Measurements from ENCODE around the gene ARHGAP26.

Gene ARHGAP26

GRCh38 chr5:142873831-142874230 is 103.7 kb downstream of the ARHGAP26 start:
- no peak for TF ChIP-seq POLR2A (IDR thresholded peaks at IDR 0.05; ENCODE audit: low read depth, low read length)
- FAIRE-seq (no peak), DNase-seq (ENCODE audit: insufficient read length, low spot score) (no peak)

DNA sequence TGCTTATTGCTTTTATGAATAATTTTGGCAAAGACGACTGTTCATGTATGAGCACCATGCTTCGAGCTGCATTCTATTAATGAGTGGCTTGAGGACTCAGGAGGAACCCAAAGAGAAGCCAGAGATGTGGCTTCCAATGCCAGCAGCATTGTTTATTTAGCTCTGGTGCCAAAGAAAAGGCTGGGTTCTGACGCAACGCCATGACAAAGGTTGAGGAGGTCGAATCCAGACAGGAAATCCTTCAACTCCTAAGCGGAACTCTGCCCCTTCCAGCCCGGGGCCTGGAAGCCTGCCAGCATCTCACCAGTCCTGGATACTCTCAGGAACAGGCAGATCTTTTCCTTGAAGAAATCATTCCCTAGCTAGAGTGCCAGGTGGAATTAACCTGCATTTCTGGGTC is 104.4 kb downstream of the ARHGAP26 start:
- FAIRE-seq (peak; percentile 85), DNase-seq (ENCODE audit: insufficient read length, low spot score) (peak; percentile 54)

DNA sequence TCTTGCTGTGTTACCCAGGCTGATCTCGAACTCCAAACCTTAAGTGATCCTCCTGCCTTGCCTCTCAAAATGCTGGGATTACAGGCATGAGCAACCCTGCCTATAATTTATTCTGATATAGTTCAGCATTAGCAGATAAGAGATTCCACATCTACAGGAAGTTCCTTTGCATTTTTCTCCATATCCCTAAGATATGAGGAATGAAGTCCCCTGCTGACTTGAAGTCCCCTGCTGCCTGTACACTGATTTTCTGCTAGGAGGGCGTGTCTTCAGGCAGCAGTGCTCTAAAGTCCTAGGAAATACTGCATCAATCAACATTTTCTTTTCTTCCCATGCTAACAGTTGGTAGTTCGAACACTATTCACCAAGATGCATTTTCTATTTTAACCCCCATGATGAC is 105.8 kb downstream of the ARHGAP26 start:
- TF ChIP-seq POLR2A (IDR thresholded peaks at IDR 0.05; ENCODE audit: low read depth, low read length): no peak
- DNase-seq (ENCODE audit: insufficient read length, low spot score) (no peak), FAIRE-seq (no peak)

More for the DNA sequence above, 104.4 kb downstream of the ARHGAP26 start:
- no peak for TF ChIP-seq POLR2A (IDR thresholded peaks at IDR 0.05; ENCODE audit: low read depth, low read length)

DNA sequence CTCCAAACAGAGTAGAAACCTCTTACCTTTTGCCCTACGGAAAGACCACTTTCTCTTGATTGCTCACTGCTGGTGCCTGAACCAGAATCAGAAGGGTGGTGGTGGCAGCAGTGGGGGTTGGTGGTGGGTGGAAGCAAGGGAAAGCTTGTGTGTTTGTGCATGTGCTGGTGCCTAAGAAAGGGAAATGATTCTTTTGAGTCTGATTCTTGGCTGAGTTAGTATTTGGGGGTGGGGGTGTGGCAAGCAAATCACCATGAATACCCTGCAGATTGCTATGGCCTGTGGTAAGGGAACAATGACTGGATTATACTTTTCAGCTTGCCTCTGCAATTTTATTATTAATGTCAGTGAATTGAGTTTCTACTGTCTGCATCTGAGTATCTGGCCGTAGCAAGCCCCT is 106.6 kb downstream of the ARHGAP26 start:
- TF ChIP-seq POLR2A (IDR thresholded peaks at IDR 0.05; ENCODE audit: low read depth, low read length): no peak
- DNase-seq (ENCODE audit: insufficient read length, low spot score) (no peak), FAIRE-seq (no peak)

DNA sequence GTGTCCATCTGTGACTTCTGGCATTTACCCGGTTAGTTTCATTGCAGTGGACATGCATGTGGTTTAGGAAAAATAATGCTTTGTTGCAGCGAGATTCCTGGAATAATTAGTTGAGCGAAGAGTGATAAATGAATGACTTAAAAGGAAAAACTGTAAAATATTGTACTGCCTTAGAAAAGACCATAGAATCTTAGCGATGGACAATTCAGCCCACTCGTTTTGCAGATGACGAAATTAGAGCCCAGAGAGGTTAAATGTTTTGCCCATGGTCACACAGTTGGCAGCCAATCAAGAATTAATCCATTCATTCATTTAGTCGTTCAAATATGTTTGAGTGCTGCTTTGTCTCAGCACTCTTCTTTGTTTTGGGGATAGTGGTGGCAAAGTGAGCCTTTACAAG is 107.9 kb downstream of the ARHGAP26 start:
- no peak for TF ChIP-seq POLR2A (IDR thresholded peaks at IDR 0.05; ENCODE audit: low read depth, low read length)
- DNase-seq (ENCODE audit: insufficient read length, low spot score): no peak
- FAIRE-seq: no peak

DNA sequence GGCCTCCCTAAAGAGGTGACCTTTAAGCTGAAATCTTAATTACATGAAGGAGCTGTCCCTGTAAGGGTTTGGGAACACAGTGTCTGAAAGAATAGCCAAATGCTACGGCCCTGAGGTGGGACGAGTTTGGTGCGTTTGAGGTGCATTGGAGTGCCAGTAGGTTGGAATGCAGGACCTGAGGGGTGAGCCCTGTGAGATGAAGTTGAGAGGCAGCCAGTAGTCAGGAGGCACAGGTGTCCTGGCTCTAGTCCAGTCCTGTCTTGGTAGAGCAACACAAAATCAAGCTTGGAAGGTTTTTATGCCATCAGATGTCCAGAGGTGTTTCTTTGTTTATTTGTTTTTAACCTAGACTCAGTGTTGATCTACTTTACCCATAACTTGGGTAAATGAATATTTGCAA is 108.5 kb downstream of the ARHGAP26 start:
- no peak for TF ChIP-seq POLR2A (IDR thresholded peaks at IDR 0.05; ENCODE audit: low read depth, low read length)
- no peak for FAIRE-seq
- DNase-seq (ENCODE audit: insufficient read length, low spot score): no peak

DNA sequence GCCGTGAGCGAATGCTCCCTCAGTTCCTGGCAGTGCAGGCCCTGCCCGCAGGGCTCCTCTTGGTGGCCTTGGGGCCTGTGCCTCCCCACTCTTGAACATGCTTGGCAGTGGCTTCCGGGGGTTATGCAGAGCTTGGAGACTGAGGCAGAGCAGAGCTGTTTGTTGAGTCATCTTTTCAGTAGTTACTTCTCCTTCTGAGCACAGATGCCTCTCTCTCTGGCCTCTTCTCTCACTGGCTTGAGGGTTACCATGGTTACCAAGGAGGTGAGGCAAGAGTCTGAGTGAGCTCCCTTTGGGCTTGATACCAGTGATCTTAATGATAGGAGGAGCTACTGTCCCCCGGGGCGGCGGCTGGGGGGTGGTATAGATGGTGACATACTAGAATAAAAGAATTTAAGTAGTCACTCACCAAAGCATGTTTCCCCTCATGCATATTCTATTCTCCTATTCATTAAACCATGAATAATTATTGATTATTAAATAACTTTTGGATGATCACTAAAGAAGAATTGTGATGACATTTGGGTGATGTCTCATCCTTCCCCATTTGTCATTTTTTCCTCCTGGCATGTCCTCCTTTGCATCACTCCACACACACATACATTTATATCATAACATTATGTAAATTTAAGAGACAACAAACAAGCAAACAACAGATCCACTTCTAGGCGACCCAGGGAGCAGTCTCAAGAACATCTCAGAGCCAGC is 111.1 kb downstream of the ARHGAP26 start:
- FAIRE-seq (no peak), DNase-seq (ENCODE audit: insufficient read length, low spot score) (no peak)
- no peak for TF ChIP-seq POLR2A (IDR thresholded peaks at IDR 0.05; ENCODE audit: low read depth, low read length)

- FAIRE-seq (no peak), DNase-seq (ENCODE audit: insufficient read length, low spot score) (no peak)
- no peak for TF ChIP-seq POLR2A (IDR thresholded peaks at IDR 0.05; ENCODE audit: low read depth, low read length)
These were observed 111.6 kb downstream of the ARHGAP26 start for GRCh38 chr5:142881784-142882126.

GRCh38 chr5:142883025-142883424 is 112.8 kb downstream of the ARHGAP26 start:
- no peak for TF ChIP-seq POLR2A (IDR thresholded peaks at IDR 0.05; ENCODE audit: low read depth, low read length)
- DNase-seq (ENCODE audit: insufficient read length, low spot score): no peak
- no peak for FAIRE-seq

- FAIRE-seq (no peak), DNase-seq (ENCODE audit: insufficient read length, low spot score) (no peak)
- no peak for TF ChIP-seq POLR2A (IDR thresholded peaks at IDR 0.05; ENCODE audit: low read depth, low read length)
These were observed 113.3 kb downstream of the ARHGAP26 start for GRCh38 chr5:142883438-142883837.

GRCh38 chr5:142884029-142884428 is 113.9 kb downstream of the ARHGAP26 start:
- DNase-seq (ENCODE audit: insufficient read length, low spot score): no peak
- no peak for FAIRE-seq
- TF ChIP-seq POLR2A (IDR thresholded peaks at IDR 0.05; ENCODE audit: low read depth, low read length): no peak

DNA sequence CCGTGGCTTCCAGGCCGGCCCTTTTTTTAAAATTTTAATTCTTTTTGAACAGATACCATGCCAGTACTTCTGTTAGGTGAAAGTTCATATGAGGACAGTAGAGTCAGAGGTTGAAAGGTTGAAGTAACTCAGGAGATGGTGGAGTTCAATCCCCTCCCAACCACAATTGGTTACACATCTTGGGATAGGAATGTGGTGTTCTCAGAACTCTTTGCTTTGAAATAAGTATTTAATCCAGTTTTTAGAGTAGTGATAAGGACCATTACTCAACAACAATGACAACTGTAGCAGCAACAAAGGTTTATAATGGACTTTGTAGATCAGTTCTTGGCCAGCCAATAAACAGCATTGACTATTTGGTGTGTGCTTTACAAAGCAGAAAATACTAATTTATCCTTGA is 116.0 kb downstream of the ARHGAP26 start:
- DNase-seq (ENCODE audit: insufficient read length, low spot score): no peak
- FAIRE-seq: no peak
- TF ChIP-seq POLR2A (IDR thresholded peaks at IDR 0.05; ENCODE audit: low read depth, low read length): no peak

GRCh38 chr5:142886956-142887355 is 116.8 kb downstream of the ARHGAP26 start:
- no peak for FAIRE-seq
- no peak for DNase-seq (ENCODE audit: insufficient read length, low spot score)
- TF ChIP-seq POLR2A (IDR thresholded peaks at IDR 0.05; ENCODE audit: low read depth, low read length): no peak

DNA sequence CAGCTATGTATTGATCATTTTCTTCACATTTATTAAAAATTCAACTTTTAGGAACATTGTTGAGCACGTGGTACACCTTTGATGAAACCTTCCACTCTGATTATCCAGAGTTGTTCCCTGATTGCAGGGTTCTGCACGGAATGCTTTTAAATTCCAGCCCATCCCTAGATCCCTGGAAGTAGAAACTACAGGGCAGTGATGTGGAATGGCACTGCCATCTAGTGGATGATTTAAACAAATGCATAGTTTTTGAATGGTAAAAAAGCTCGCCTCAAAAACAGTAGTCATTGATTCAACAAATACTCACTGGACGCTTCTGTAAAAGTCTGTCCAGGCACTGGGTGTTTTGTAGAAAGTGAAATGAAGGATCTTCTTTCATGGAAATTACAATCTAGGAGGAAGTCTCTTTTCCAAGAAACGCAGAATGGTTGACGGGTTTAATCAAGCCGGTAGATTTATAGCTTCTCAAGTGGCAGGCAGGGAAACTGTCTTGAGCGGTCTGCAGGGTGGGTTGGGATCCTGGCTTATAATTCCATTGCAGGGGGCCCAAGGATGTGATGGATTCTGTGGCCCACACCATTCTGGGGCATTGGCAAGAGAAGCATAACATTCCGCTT is 118.4 kb downstream of the ARHGAP26 start:
- DNase-seq (ENCODE audit: insufficient read length, low spot score): no peak
- no peak for TF ChIP-seq POLR2A (IDR thresholded peaks at IDR 0.05; ENCODE audit: low read depth, low read length)

DNA sequence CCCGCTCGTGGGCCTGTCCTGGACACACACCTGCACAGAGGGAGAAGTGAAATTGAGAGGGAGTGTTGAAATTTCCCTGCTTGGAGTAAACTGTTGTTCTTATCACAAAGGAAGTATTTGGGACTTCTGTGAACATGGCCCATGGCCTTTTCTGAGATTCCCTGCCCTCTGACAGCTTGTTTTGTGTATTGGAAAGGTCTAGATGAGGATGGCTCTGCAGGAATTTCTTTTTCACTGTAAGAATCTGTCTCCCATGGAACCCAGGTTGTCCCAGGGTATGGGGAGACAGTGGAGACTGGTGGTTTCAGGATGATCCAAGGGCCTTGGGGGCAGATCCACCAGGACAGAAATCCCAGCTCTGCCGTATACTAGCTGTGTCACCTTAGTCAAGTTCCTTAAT is 121.8 kb downstream of the ARHGAP26 start:
- no peak for DNase-seq (ENCODE audit: insufficient read length, low spot score)
- no peak for TF ChIP-seq POLR2A (IDR thresholded peaks at IDR 0.05; ENCODE audit: low read depth, low read length)
- FAIRE-seq: no peak

More for the DNA sequence above, 118.4 kb downstream of the ARHGAP26 start:
- peak; percentile 58 for FAIRE-seq
